HG03442 (cell line): ENCODE measurements around the gene AQR.
"Not testable (repeated sequence)": the region's sequence is repeated elsewhere in the genome, so short reads cannot be mapped to it uniquely, and the experiment has no call there.

Experiments
- ATAC-seq: cut with Tn5 transposase; IDR thresholded peaks from one replicate; pipeline ENCODE4 v1.9.1; 2021; ENCODE audit warnings: mild to moderate bottlenecking, moderate library complexity; ENCODE audit not compliant: unreplicated experiment

The AQR gene

GRCh38 chr15:34820110-34820509 lies 149.4 kb downstream of the AQR start:
- ATAC-seq = no peak

- ATAC-seq = no peak
These were observed 151.0 kb downstream of the AQR start for GRCh38 chr15:34818526-34818925.

DNA sequence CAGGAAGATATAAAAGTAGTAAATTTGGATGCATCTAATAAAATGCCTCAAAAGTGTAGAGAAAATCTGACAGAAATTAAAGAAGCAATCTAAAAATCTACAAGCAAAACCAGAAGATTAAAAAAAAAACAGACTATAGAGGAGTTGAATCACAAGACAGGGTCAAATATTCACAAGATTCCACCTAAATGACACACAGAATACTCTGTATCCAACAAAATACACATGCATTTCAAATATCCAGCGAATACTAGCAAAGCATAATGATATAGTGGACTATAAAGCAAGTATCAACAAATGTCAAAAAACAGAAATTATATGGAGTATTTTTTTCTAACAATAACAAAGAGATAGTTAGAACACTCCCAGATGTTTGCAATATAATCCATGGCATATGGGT lies 153.7 kb downstream of the AQR start:
- ATAC-seq = no peak

DNA sequence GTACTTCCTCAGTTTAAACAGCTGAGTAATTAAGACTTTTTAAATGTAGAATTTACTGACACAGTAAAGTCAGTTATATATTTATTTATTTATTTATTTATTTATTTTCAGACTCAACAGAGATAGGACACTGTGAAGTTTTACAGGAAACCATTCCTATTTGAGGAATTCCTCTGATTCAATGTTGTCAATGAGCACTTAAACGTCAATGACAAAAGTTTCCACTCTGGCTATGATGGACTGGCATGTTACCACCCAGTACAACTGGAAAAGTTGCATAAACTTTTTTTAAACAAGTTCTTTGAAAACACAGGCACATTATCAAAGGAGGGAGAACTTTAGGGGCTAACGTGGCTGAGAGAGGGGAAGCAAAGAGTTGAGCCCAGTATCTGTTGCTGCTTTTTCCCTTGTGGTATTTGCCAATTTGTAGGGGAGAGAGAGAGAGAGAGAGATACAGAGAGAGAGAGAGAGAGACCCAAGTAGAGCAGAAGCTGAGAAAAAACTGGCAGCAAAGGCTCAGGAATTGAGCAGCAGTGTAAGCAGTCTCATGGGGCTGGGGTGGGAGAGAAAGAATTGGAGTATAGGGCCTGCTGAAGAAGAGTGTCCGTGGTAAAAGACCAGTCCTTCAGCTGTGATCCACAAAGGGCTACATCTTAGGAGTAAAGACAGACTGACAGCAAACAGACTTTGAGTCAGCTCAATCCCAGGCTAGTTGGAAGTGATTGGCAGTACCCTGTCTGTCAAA lies 155.9 kb downstream of the AQR start:
- ATAC-seq = no peak

DNA sequence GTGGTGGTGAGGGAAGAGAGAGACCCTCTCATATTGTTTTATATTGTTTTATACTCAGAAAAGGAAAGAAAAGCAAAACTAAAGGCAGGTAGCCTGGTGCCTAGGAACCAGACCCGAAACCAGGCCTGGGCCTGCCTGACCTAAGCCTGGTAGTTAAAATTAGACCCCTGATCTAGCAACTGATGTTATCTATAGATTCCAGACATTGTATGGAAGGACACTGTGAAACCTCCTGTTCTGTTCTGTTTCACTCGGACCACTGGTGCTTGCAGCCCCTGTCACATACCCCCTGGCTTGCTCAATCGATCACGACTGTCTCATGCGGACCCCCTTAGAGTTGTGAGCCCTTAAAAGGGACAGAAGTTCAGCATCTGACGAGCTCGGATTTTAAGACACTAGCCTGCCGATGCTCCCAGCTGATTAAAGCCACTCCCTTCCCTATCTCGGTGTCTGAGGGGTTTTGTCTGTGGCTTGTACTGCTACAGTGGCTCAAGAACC lies 156.6 kb downstream of the AQR start:
- ATAC-seq = not testable (repeated sequence)

- ATAC-seq = no peak
These were observed 157.2 kb downstream of the AQR start for GRCh38 chr15:34812369-34812768.

GRCh38 chr15:34810443-34811129 lies 159.0 kb downstream of the AQR start:
- ATAC-seq = no peak

GRCh38 chr15:34809186-34809585 lies 160.4 kb downstream of the AQR start:
- ATAC-seq = no peak

DNA sequence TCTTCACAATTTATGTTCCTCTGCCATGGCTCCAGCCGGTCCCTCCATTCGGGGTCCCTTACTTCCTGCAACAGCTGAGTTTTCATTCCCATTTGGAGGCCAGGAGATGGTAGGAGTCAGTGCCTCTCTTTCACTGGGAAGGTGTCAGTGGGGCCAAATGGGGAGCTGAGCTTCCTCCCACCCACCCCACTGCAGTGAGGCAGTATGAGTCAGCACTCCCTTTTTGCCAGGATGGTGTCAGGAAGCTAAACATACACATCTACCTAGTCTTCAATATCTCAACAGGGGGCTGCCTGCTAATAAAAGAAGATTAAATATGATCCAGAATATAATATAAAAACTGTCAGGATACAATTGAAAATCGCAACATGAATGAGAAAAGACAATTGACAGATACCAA lies 161.5 kb downstream of the AQR start:
- ATAC-seq = no peak

- ATAC-seq = not testable (repeated sequence)
These were observed 162.3 kb downstream of the AQR start for GRCh38 chr15:34807241-34807640.

DNA sequence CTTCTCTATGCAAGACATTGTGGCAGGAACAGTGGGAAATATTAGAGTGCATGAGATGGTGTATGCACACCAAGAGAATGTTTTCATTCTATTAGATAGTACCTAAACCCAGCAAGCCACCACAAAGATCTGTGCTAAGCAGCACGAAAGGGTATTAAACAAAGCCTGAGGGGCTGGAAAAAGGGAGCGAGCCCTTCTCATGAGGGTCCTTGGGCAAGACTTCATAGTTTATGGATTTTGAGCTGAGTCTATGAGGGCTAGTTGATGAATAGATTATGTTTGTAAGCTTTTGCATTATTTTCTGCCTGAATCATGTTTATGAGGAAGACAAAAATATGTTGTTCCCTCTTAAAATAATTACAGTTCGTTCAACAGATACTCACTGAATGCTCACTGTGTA lies 164.8 kb downstream of the AQR start:
- no peak for ATAC-seq

- no peak for ATAC-seq
These were observed 165.4 kb downstream of the AQR start for GRCh38 chr15:34804113-34804512.

- ATAC-seq = no peak
These were observed 166.5 kb downstream of the AQR start for GRCh38 chr15:34802803-34803750.

- ATAC-seq = no peak
These were observed 167.2 kb downstream of the AQR start for GRCh38 chr15:34802371-34802770.
